T-cell (primary cell): ENCODE data around the gene NEDD8. TPM values are rescaled to one million over a fixed set of nuclear protein-coding genes. Genes with fewer than 3 reads are reported as not detected.

Experiments used
- ATAC-seq, 4 experiments: fragments of 200-7000 bp in 3 of 4; fragments of 150-1000 bp in 1 of 4; cut with Tn5 transposase; replicated peaks in 1 of 4; 1 replicate in 3 of 4; 2 replicates in 1 of 4; pipeline ENCODE4 v1.10.0; 2021; ENCODE audit warnings: moderate library complexity in 3 of 4, mild to moderate bottlenecking in 2 of 4, moderate number of reproducible peaks in 1 of 4
- CTCF ChIA-PET, 2 donors: fragments of 300-600 bp; sonication (Branson Sonifier 250); formaldehyde crosslinking; loops; one replicate each; lab custom pipeline; 2022; ENCODE audit warnings: antibody characterized with exemption in 2 of 2; lab: Charles Lee
- POLR2A ChIA-PET, 2 donors: fragments of 300-600 bp; sonication (Branson Sonifier 250); formaldehyde crosslinking; loops; one replicate each; lab custom pipeline; 2022; ENCODE audit warnings: antibody characterized with exemption in 2 of 2; lab: Charles Lee
- DNase-seq, 35 experiments: peaks; one replicate each; pipeline versions ENCODE4 v3.0.0 to v3.0.0-alpha.2; 2013 to 2023
- H3K27ac ChIP-seq: one replicate; pipeline ENCODE4 v1.5.1; 2013; ENCODE audit warnings: low read length
- H3K27me3 ChIP-seq, 2 experiments: replicated peaks in 1 of 2; 1 replicate in 1 of 2; 2 replicates in 1 of 2; pipeline versions ENCODE4 v1.6.1 to v1.7.0; 2013; ENCODE audit warnings: low read length in 1 of 2, mixed read lengths in 1 of 2; ENCODE audit not compliant: control insufficient read depth in 2 of 2, insufficient read depth in 2 of 2; ENCODE audit errors: extremely low read depth in 1 of 2
- H3K36me3 ChIP-seq, 2 donors: 1 replicate in 1 of 2; 2 replicates in 1 of 2; pipeline versions ENCODE4 v1.6.1 to v1.7.0; 2013; ENCODE audit warnings: low read length in 1 of 2; ENCODE audit not compliant: control insufficient read depth in 2 of 2, insufficient read depth in 1 of 2; ENCODE audit errors: extremely low read depth in 1 of 2
- H3K4me1 ChIP-seq, 2 experiments: 1 replicate in 1 of 2; 2 replicates in 1 of 2; pipeline versions ENCODE4 v1.6.1 to v1.7.0; 2013; ENCODE audit warnings: low read length in 2 of 2, mixed read lengths in 1 of 2; ENCODE audit not compliant: insufficient read depth in 2 of 2, control insufficient read depth in 1 of 2; ENCODE audit errors: extremely low read depth in 1 of 2
- H3K4me3 ChIP-seq, 2 donors: 1 replicate in 1 of 2; 2 replicates in 1 of 2; pipeline versions ENCODE4 v1.5.1 to v1.7.0; 2013; ENCODE audit warnings: mild to moderate bottlenecking in 2 of 2, low read length in 1 of 2, moderate library complexity in 1 of 2; ENCODE audit not compliant: control insufficient read depth in 1 of 2; ENCODE audit errors: extremely low read depth in 1 of 2
- H3K9me3 ChIP-seq: 2 replicates; pipeline ENCODE4 v1.7.0; 2013
- H3K27ac Mint-ChIP-seq, 2 donors: one replicate each; pipeline ENCODE4 v1.8.0; 2020 to 2021; ENCODE audit warnings: mild to moderate bottlenecking in 2 of 2, mixed read lengths in 2 of 2
- H3K27me3 Mint-ChIP-seq, 2 donors: one replicate each; pipeline ENCODE4 v1.8.0; 2021 to 2022; ENCODE audit warnings: mixed read lengths in 2 of 2
- H3K36me3 Mint-ChIP-seq: one replicate; pipeline ENCODE4 v1.8.0; 2021; ENCODE audit warnings: mixed read lengths
- H3K4me1 Mint-ChIP-seq, 3 donors: one replicate each; pipeline ENCODE4 v1.8.0; 2020 to 2022; ENCODE audit warnings: mixed read lengths in 3 of 3, mild to moderate bottlenecking in 1 of 3
- H3K4me3 Mint-ChIP-seq, 3 donors: one replicate each; pipeline ENCODE4 v1.8.0; 2020 to 2022; ENCODE audit warnings: mild to moderate bottlenecking in 3 of 3, mixed read lengths in 3 of 3, moderate library complexity in 3 of 3
- H3K9me3 Mint-ChIP-seq, 3 donors: one replicate each; pipeline ENCODE4 v1.8.0; 2020 to 2022; ENCODE audit warnings: mixed read lengths in 3 of 3
- WGBS: methylation state at CpG from one replicate; pipeline ENCODE4 v1.1.5; 2013; ENCODE audit warnings: missing lambda C conversion rate; ENCODE audit not compliant: insufficient coverage; 5-methylcytosine and 5-hydroxymethylcytosine counted together
- total RNA-seq, 35 experiments: library from RNA in 6 of 35; stranded (reverse) in 6 of 35; fragments of 120-200 nt in 1 of 35; gene quantifications; one replicate each; pipeline versions ENCODE4 v1.2.1 to v1.2.4 and lab custom pipeline; 2013 to 2026

The NEDD8 gene
- total RNA-seq, 5 donors from 2014 or later (not counting 1 experiment from before 2014, with no cell fraction given), result 92.1 to 107 (median 101) TPM

GRCh38 chr14:24258119-24258518 lies 26.0 kb upstream of the NEDD8 start:
- Mint-ChIP-seq H3K4me3 (no peak overlapping the region), H3K9me3 (no peaks in the 10 kb centered on the region), H3K4me1 (no peaks in the 10 kb centered on the region), H3K27me3 (no peaks in the 10 kb centered on the region), H3K36me3 (peaks cover 32% of the 10 kb centered on the region), H3K27ac (no peak overlapping the region)
- H3K4me1 ChIP-seq, result no peaks in the 10 kb centered on the region
- ATAC-seq (no peak), DNase-seq (no peak)
- H3K27me3 ChIP-seq, result no peaks in the 10 kb centered on the region
- no peak overlapping the region for H3K27ac ChIP-seq
- no peaks in the 10 kb centered on the region for H3K9me3 ChIP-seq
- POLR2A ChIA-PET, result interaction anchor here in 1 of 2 donors (0.6 kb wide), 1 partner anchor 25 kb away, joined by 4 read pairs; no protein-coding TSS in a partner anchor
- CTCF ChIA-PET, result no interaction called here
- peaks cover 17 to 35% of the 10 kb centered on the region in 2 donors for H3K36me3 ChIP-seq
- WGBS, result 80% methylated on average over 1 of the region's 9 CpGs
- no peak overlapping the region for H3K4me3 ChIP-seq

- H3K27me3 ChIP-seq, result no peaks in the 10 kb centered on the region
- no peaks in the 10 kb centered on the region for H3K9me3 Mint-ChIP-seq
- DNase-seq (no peak), ATAC-seq (no peak)
- H3K4me3 Mint-ChIP-seq, result no peak overlapping the region
- no peaks in the 10 kb centered on the region for H3K4me1 ChIP-seq
- 100% methylated on average over 2 of the region's 4 CpGs for WGBS
- H3K4me1 Mint-ChIP-seq, result no peaks in the 10 kb centered on the region
- H3K27ac Mint-ChIP-seq, result no peak overlapping the region
- ChIA-PET CTCF (no interaction called here), POLR2A (no interaction called here)
- H3K27ac ChIP-seq, result no peak overlapping the region
- H3K27me3 Mint-ChIP-seq, result no peaks in the 10 kb centered on the region
- no peak overlapping the region for H3K4me3 ChIP-seq
- H3K36me3 Mint-ChIP-seq, result peaks cover 28% of the 10 kb centered on the region
- H3K9me3 ChIP-seq, result no peaks in the 10 kb centered on the region
- H3K36me3 ChIP-seq, result peaks cover 12 to 36% of the 10 kb centered on the region in 2 donors
Measured at GRCh38 chr14:24256960-24257359, 24.8 kb upstream of the NEDD8 start.

GRCh38 chr14:24255931-24256711 lies 24.0 kb upstream of the NEDD8 start:
- no peak overlapping the region for H3K27ac Mint-ChIP-seq
- no peaks in the 10 kb centered on the region for H3K27me3 ChIP-seq
- ATAC-seq, result no peak
- peaks cover 8 to 36% of the 10 kb centered on the region in 2 donors for H3K36me3 ChIP-seq
- H3K9me3 Mint-ChIP-seq, result no peaks in the 10 kb centered on the region
- H3K9me3 ChIP-seq, result no peaks in the 10 kb centered on the region
- no peaks in the 10 kb centered on the region for H3K4me1 ChIP-seq
- DNase-seq, result no peak
- H3K4me3 ChIP-seq, result no peak overlapping the region
- H3K27ac ChIP-seq, result no peak overlapping the region
- 96% methylated on average over 7 of the region's 12 CpGs for WGBS
- H3K27me3 Mint-ChIP-seq, result no peaks in the 10 kb centered on the region
- H3K36me3 Mint-ChIP-seq, result peaks cover 26% of the 10 kb centered on the region
- peaks cover 0 to 2% (median 0%) of the 10 kb centered on the region in 3 donors for H3K4me1 Mint-ChIP-seq
- ChIA-PET POLR2A (interaction anchor here (0.5 kb wide), 2 partner anchors 9 to 44 kb away, joined by 3 read pairs; partner anchors contain the start of genes DHRS1 (in 1 of the 2) and NOP9 (in 1 of the 2)), CTCF (no interaction called here)
- H3K4me3 Mint-ChIP-seq, result no peak overlapping the region

- no peak for DNase-seq
- H3K27me3 Mint-ChIP-seq, result no peaks in the 10 kb centered on the region
- H3K27ac ChIP-seq, result no peak overlapping the region
- peaks cover 8 to 36% of the 10 kb centered on the region in 2 donors for H3K36me3 ChIP-seq
- 86% methylated on average over 5 of the region's 8 CpGs for WGBS
- peaks cover 27% of the 10 kb centered on the region for H3K36me3 Mint-ChIP-seq
- ChIA-PET POLR2A (interaction anchor here (0.5 kb wide), 2 partner anchors 10 to 44 kb away, joined by 3 read pairs; partner anchors contain the start of genes DHRS1 (in 1 of the 2) and NOP9 (in 1 of the 2)), CTCF (no interaction called here)
- peaks cover 0 to 8% (median 2%) of the 10 kb centered on the region in 3 donors for H3K4me1 Mint-ChIP-seq
- H3K27ac Mint-ChIP-seq, result no peak overlapping the region
- no peak overlapping the region for H3K4me3 ChIP-seq
- no peaks in the 10 kb centered on the region for H3K9me3 Mint-ChIP-seq
- H3K27me3 ChIP-seq, result no peaks in the 10 kb centered on the region
- no peak overlapping the region for H3K4me3 Mint-ChIP-seq
- no peaks in the 10 kb centered on the region for H3K4me1 ChIP-seq
- no peaks in the 10 kb centered on the region for H3K9me3 ChIP-seq
- no peak for ATAC-seq
Measured at GRCh38 chr14:24255438-24255837, 23.3 kb upstream of the NEDD8 start.

- H3K4me3 ChIP-seq, result no peak overlapping the region
- CTCF ChIA-PET, result interaction anchor here in 1 of 2 donors (0.5 kb wide), 1 partner anchor 119 kb away, joined by 6 read pairs; no protein-coding TSS in a partner anchor
- 96% methylated on average over 19 of the region's 19 CpGs for WGBS
- Mint-ChIP-seq H3K27ac (no peak overlapping the region), H3K4me1 (peaks cover 0 to 14% (median 2%) of the 10 kb centered on the region in 3 donors), H3K4me3 (no peak overlapping the region), H3K9me3 (no peaks in the 10 kb centered on the region), H3K27me3 (no peaks in the 10 kb centered on the region), H3K36me3 (peaks cover 29% of the 10 kb centered on the region)
- no peaks in the 10 kb centered on the region for H3K9me3 ChIP-seq
- POLR2A ChIA-PET, result no interaction called here
- peaks cover 8 to 36% of the 10 kb centered on the region in 2 donors for H3K36me3 ChIP-seq
- H3K27ac ChIP-seq, result no peak overlapping the region
- ATAC-seq, result no peak
- DNase-seq, result no peak
- H3K4me1 ChIP-seq, result no peaks in the 10 kb centered on the region
- H3K27me3 ChIP-seq, result no peaks in the 10 kb centered on the region
Measured at GRCh38 chr14:24254630-24255392, 22.6 kb upstream of the NEDD8 start.

GRCh38 chr14:24253936-24254335 lies 21.8 kb upstream of the NEDD8 start:
- H3K27ac Mint-ChIP-seq, result no peak overlapping the region
- no peaks in the 10 kb centered on the region for H3K9me3 Mint-ChIP-seq
- 63% methylated on average over 1 of the region's 7 CpGs for WGBS
- no peak for DNase-seq
- no peak for ATAC-seq
- H3K4me3 ChIP-seq, result no peak overlapping the region
- H3K36me3 ChIP-seq, result peaks cover 8 to 34% of the 10 kb centered on the region in 2 donors
- POLR2A ChIA-PET, result no interaction called here
- H3K27me3 ChIP-seq, result no peaks in the 10 kb centered on the region
- CTCF ChIA-PET, result interaction anchor here in 1 of 2 donors (0.5 to 0.6 kb wide), 2 partner anchors 25 to 118 kb away, joined by 6 read pairs; no protein-coding TSS in a partner anchor
- no peak overlapping the region for H3K27ac ChIP-seq
- H3K4me1 ChIP-seq, result no peaks in the 10 kb centered on the region
- H3K27me3 Mint-ChIP-seq, result no peaks in the 10 kb centered on the region
- H3K4me3 Mint-ChIP-seq, result no peak overlapping the region
- no peaks in the 10 kb centered on the region for H3K9me3 ChIP-seq
- H3K4me1 Mint-ChIP-seq, result peaks cover 0 to 16% (median 2%) of the 10 kb centered on the region in 3 donors
- peaks cover 31% of the 10 kb centered on the region for H3K36me3 Mint-ChIP-seq
